A673 (cell line): ENCODE results near the gene ASB15. TPM values are rescaled to one million over a fixed set of nuclear protein-coding genes. Genes with fewer than 3 reads are reported as not detected.
"Not testable (repeated sequence)": the region's sequence is repeated elsewhere in the genome, so short reads cannot be mapped to it uniquely, and the experiment has no call there.

Experiments
- BruUV-seq: library from RNA; stranded (reverse); fragments of 400-500 nt; replicated peaks from 2 replicates; lab custom pipeline; 2021; lab: Mats Ljungman, UMichigan
- CTCF ChIA-PET: fragments of 300-600 bp; sonication (Branson Sonifier 250); formaldehyde crosslinking; loops from one replicate; lab custom pipeline; 2022; ENCODE audit warnings: antibody characterized with exemption; lab: Charles Lee
- POLR2A ChIA-PET: fragments of 300-600 bp; sonication (Branson Sonifier 250); formaldehyde crosslinking; loops from one replicate; lab custom pipeline; 2022; ENCODE audit warnings: antibody characterized with exemption; ENCODE audit not compliant: low non-redundant PET; lab: Charles Lee
- DNase-seq: peaks from one replicate; pipeline ENCODE4 v3.0.0-alpha.2; 2015; ENCODE audit warnings: low spot score
- H3K27ac ChIP-seq: fragments of 200-600 bp; sonication (generic); 2 replicates; pipeline ENCODE4 v1.5.1; 2016; ENCODE audit warnings: mixed run types, low read depth, mild to moderate bottlenecking, mixed read lengths, antibody characterized with exemption, low read length; ENCODE audit not compliant: poor library complexity, severe bottlenecking
- H3K27me3 ChIP-seq: fragments of 200-600 bp; sonication (generic); replicated peaks from 2 replicates; pipeline ENCODE4 v1.6.1; 2017; ENCODE audit warnings: mixed run types, low read depth, mild to moderate bottlenecking, mixed read lengths, antibody characterized with exemption, low read length; ENCODE audit not compliant: insufficient read depth, poor library complexity
- H3K36me3 ChIP-seq: fragments of 200-600 bp; sonication (generic); 2 replicates; pipeline ENCODE4 v1.6.1; 2016; ENCODE audit warnings: mixed run types, mild to moderate bottlenecking, mixed read lengths, antibody characterized with exemption, low read length; ENCODE audit not compliant: insufficient read depth, poor library complexity, severe bottlenecking
- H3K4me1 ChIP-seq: fragments of 200-600 bp; sonication (generic); 2 replicates; pipeline ENCODE4 v1.6.1; 2017; ENCODE audit warnings: mixed run types, mild to moderate bottlenecking, mixed read lengths, antibody characterized with exemption, low read length; ENCODE audit not compliant: insufficient read depth, poor library complexity, severe bottlenecking
- H3K4me3 ChIP-seq: fragments of 200-600 bp; sonication (generic); 2 replicates; pipeline ENCODE4 v1.5.1; 2016; ENCODE audit warnings: low read depth, mixed run types, mild to moderate bottlenecking, mixed read lengths, low read length; ENCODE audit not compliant: poor library complexity, severe bottlenecking
- H3K9me3 ChIP-seq: fragments of 200-600 bp; sonication (generic); 2 replicates; pipeline ENCODE4 v1.6.1; 2016; ENCODE audit warnings: mixed run types, low read depth, mild to moderate bottlenecking, mixed read lengths, antibody characterized with exemption, low read length; ENCODE audit not compliant: poor library complexity, severe bottlenecking
- CTCF ChIP-seq: fragments of 300-800, 200-600 bp; sonication (generic); conservative IDR thresholded peaks from 2 replicates; pipeline ENCODE4 v1.5.1; 2017; ENCODE audit warnings: low read depth, mild to moderate bottlenecking, antibody characterized with exemption, low read length, moderate library complexity, mixed read lengths
- EZH2 ChIP-seq: fragments of 200-600 bp; sonication (generic); IDR thresholded peaks from 2 replicates; pipeline ENCODE4 v1.6.1; 2017; ENCODE audit warnings: borderline replicate concordance, low read depth, mild to moderate bottlenecking, mixed read lengths, antibody characterized with exemption, low read length; ENCODE audit not compliant: poor library complexity, severe bottlenecking
- intact Hi-C: fragments of 100-400 bp; cut with micrococcal nuclease; formaldehyde crosslinking; loops from one replicate; pipeline ENCODE4 v1.10.0; 2022; ENCODE audit not compliant: unreplicated experiment
- total RNA-seq: library from RNA; stranded (reverse); gene quantifications from 2 replicates; pipeline ENCODE4 v1.2.3, GENCODE V29; 2021

The ASB15 gene
- total RNA-seq, 1 experiment from 2014 or later: not detected

- Histone ChIP-seq H3K27me3 (no peaks in the 10 kb centered on the region), H3K4me1 (no peaks in the 10 kb centered on the region), H3K27ac (no peak overlapping the region), H3K36me3 (no peaks in the 10 kb centered on the region), H3K9me3 (no peaks in the 10 kb centered on the region), H3K4me3 (no peak overlapping the region)
- CTCF ChIA-PET: no interaction called here
- BruUV-seq: no TSS peak
- no peak for DNase-seq
- intact Hi-C loops: no loop called here
- no peak for TF ChIP-seq EZH2
- TF ChIP-seq CTCF: no peak
- POLR2A ChIA-PET: no interaction called here
Observed at GRCh38 chr7:123632808-123633207, 31.2 kb downstream of the ASB15 start.

- CTCF ChIA-PET: no interaction called here
- Histone ChIP-seq H3K36me3 (no peaks in the 10 kb centered on the region), H3K9me3 (no peaks in the 10 kb centered on the region), H3K4me3 (no peak overlapping the region), H3K4me1 (no peaks in the 10 kb centered on the region), H3K27me3 (no peaks in the 10 kb centered on the region), H3K27ac (no peak overlapping the region)
- TF ChIP-seq EZH2: no peak
- no peak for TF ChIP-seq CTCF
- BruUV-seq: no TSS peak
- intact Hi-C loops: no loop called here
- DNase-seq: no peak
- POLR2A ChIA-PET: no interaction called here
Observed at GRCh38 chr7:123633553-123633952, 31.9 kb downstream of the ASB15 start.

DNA sequence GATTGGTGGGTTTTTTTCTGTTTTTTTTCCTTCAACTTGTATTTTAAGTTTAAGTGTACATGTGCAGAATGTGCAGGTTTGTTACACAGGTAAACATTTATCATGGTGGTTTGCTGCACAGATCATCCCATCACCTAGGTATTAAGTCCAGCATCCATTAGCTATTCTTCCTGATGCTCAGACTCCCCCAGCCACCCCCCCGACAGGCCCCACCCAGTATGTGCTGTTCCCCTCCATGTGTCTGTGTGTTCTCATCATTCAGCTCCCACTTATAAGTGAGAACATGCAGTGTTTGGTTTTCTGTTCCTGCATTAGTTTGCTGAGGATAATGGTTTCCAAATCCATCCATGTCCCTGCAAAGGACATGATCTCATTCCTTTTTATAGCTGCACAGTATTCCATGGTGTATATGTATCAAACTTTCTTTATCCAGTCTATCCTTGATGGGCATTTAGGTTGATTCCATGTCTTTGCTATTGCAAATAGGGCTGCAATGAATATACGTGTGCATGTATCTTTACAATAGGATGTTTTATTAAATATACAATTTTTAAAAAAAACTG is 32.5 kb downstream of the ASB15 start:
- H3K4me3 ChIP-seq, H3K9me3 ChIP-seq, H3K36me3 ChIP-seq, CTCF ChIA-PET, H3K4me1 ChIP-seq, POLR2A ChIA-PET, DNase-seq, H3K27me3 ChIP-seq, intact Hi-C loops, H3K27ac ChIP-seq, BruUV-seq: not testable (repeated sequence)
